ENCODE measurements around the gene ADAMTS9. TPM values are rescaled to one million over a fixed set of nuclear protein-coding genes. Genes with fewer than 3 reads are reported as not detected.

ADAMTS9 gene
- total and polyA plus RNA-seq, 2 of the 13 experiments (the other 11 are each of a cell fraction or from before 2014, with no cell fraction given) = 0.02 to 0.09 TPM

DNA sequence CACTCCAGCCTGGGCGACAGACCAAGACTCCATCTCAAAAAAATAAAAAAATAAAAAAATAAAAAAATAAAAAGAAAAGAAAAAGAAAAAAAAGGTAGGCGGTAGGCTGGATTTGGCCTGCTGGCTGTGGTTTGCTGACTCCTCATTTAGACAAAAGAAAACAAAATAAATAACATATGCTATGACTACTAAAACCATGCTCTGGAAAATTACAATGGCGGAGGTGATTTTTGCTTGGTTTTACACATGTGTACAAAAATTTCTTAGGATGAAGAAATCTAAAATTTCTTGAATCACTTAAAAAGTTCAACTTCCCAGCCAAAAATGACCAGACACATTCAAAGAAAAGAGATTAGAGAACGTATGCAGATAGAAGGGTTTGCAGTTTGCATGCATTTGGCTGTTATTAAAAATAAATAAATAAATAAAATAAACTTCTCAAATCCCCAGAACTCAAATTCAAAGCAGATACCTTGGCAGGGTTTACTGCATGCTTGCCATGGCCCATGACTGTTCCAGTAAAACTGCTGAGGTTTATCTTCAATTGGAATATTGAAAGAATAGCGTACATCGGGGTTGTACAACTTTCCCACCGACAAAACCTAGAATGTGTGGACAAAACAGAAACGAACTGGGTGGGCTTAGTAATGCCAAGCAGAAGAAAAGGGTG is 65.9 kb downstream of the ADAMTS9 start:
- intact Hi-C loops (cut with micrococcal nuclease; ENCODE audit: unreplicated experiment) (no loop called here), in situ Hi-C loops (cut with HindIII; ENCODE audit: extremely low pct_ligation_motif_present, low pct_unique_long_range_greater_than_20kb) (no loop called here)
- TF ChIP-seq NR2F2 (IDR thresholded peaks at IDR 0.05; ENCODE audit: borderline replicate concordance, low read depth) (no peak), ZNF230 (CRISPR knock-in tag; IDR thresholded peaks at IDR 0.05) (no peak), SRF (IDR thresholded peaks at IDR 0.05; ENCODE audit: low read depth, low read length) (no peak), NFIB (CRISPR knock-in tag; IDR thresholded peaks at IDR 0.05; ENCODE audit: borderline replicate concordance) (no peak), MAFF (IDR thresholded peaks at IDR 0.05; ENCODE audit: low read depth, low read length) (no peak), BCL6 (CRISPR knock-in tag; IDR thresholded peaks at IDR 0.05) (no peak), ZNF329 (CRISPR knock-in tag; IDR thresholded peaks at IDR 0.05; ENCODE audit: low read depth) (no peak), SOX6 (IDR thresholded peaks at IDR 0.05) (no peak), SOX6 (CRISPR knock-in tag; IDR thresholded peaks at IDR 0.05) (no peak), HNF4A (CRISPR knock-in tag; IDR thresholded peaks at IDR 0.05) (no peak), MZF1 (CRISPR knock-in tag; IDR thresholded peaks at IDR 0.05; ENCODE audit: borderline replicate concordance) (no peak), ZNF501 (CRISPR knock-in tag; IDR thresholded peaks at IDR 0.05) (no peak), ZNF121 (CRISPR knock-in tag; IDR thresholded peaks at IDR 0.05) (no peak), ADNP (CRISPR knock-in tag; IDR thresholded peaks at IDR 0.05) (no peak), MAF1 (CRISPR knock-in tag; IDR thresholded peaks at IDR 0.05; ENCODE audit: borderline replicate concordance) (no peak), ZNF543 (CRISPR knock-in tag; IDR thresholded peaks at IDR 0.05) (no peak), MED8 (CRISPR knock-in tag; IDR thresholded peaks at IDR 0.05; ENCODE audit: insufficient replicate concordance) (no peak)
- TF ChIP-seq, protein P1, sequence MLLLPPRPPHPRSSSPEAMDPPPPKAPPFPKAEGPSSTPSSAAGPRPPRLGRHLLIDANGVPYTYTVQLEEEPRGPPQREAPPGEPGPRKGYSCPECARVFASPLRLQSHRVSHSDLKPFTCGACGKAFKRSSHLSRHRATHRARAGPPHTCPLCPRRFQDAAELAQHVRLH (CRISPR knock-in tag; IDR thresholded peaks at IDR 0.05; ENCODE audit: borderline replicate concordance, low read depth) = no peak
- TF ChIP-seq, protein P2, sequence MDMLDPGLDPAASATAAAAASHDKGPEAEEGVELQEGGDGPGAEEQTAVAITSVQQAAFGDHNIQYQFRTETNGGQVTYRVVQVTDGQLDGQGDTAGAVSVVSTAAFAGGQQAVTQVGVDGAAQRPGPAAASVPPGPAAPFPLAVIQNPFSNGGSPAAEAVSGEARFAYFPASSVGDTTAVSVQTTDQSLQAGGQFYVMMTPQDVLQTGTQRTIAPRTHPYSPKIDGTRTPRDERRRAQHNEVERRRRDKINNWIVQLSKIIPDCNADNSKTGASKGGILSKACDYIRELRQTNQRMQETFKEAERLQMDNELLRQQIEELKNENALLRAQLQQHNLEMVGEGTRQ (IDR thresholded peaks at IDR 0.05; ENCODE audit: low read depth, low read length) = no peak
- TF ChIP-seq, protein P2 (CRISPR knock-in tag; IDR thresholded peaks at IDR 0.05; ENCODE audit: borderline replicate concordance) = no peak
- TF ChIP-seq, protein P3, sequence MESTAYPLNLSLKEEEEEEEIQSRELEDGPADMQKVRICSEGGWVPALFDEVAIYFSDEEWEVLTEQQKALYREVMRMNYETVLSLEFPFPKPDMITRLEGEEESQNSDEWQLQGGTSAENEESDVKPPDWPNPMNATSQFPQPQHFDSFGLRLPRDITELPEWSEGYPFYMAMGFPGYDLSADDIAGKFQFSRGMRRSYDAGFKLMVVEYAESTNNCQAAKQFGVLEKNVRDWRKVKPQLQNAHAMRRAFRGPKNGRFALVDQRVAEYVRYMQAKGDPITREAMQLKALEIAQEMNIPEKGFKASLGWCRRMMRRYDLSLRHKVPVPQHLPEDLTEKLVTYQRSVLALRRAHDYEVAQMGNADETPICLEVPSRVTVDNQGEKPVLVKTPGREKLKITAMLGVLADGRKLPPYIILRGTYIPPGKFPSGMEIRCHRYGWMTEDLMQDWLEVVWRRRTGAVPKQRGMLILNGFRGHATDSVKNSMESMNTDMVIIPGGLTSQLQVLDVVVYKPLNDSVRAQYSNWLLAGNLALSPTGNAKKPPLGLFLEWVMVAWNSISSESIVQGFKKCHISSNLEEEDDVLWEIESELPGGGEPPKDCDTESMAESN (CRISPR knock-in tag; conservative IDR thresholded peaks at IDR 0.05) = no peak
- Histone ChIP-seq H4K20me1 (ENCODE audit: insufficient read depth, low read length) (no peaks in the 10 kb centered on the region), H3K9me3 (ENCODE audit: low read length) (no peaks in the 10 kb centered on the region), H3K4me2 (ENCODE audit: low read depth, low read length) (no peak overlapping the region), H2AFZ (ENCODE audit: low read length) (no peak overlapping the region), H3K4me3 (replicated peaks in 1 of 3; ENCODE audit: insufficient read depth in 1 of 3, low read depth in 2 of 3, low read length in 3 of 3) (no peak overlapping the region), H3K79me2 (ENCODE audit: insufficient read depth, low read length) (no peaks in the 10 kb centered on the region), H3K36me3 (replicated peaks in 1 of 2; ENCODE audit: control insufficient read depth in 1 of 2, insufficient read depth in 2 of 2, low read length in 2 of 2) (no peaks in the 10 kb centered on the region), H3K27me3 (ENCODE audit: control insufficient read depth in 1 of 2, insufficient read depth in 2 of 2, low read length in 2 of 2) (no peaks in the 10 kb centered on the region; a peak in 1 of 5 replicates), H3K9ac (ENCODE audit: insufficient read depth, low read depth, low read length) (no peak overlapping the region), H3K27ac (ENCODE audit: extremely low read length, insufficient read depth, low read length) (no peak overlapping the region), H3K4me1 (ENCODE audit: insufficient read depth, low read length) (no peaks in the 10 kb centered on the region)
- ChIA-PET CTCF (ENCODE audit: low intra/inter-chr PET ratio, low total read pairs) (no interaction called here), POLR2A (no interaction called here)
- DNase-seq (ENCODE audit: low spot score) (no peak), FAIRE-seq (no peak), ATAC-seq (no peak)
- WGBS (ENCODE audit: low lambda C conversion rate) = 73% methylated on average over 8 of the region's 8 CpGs
- BruUV-seq (replicated peaks) = no TSS peak
